ENCODE measurements around the gene ZNF541.

GRCh38 chr19:47560999-47561398 lies 11.9 kb downstream of the ZNF541 start:
- TF ChIP-seq, protein P1, sequence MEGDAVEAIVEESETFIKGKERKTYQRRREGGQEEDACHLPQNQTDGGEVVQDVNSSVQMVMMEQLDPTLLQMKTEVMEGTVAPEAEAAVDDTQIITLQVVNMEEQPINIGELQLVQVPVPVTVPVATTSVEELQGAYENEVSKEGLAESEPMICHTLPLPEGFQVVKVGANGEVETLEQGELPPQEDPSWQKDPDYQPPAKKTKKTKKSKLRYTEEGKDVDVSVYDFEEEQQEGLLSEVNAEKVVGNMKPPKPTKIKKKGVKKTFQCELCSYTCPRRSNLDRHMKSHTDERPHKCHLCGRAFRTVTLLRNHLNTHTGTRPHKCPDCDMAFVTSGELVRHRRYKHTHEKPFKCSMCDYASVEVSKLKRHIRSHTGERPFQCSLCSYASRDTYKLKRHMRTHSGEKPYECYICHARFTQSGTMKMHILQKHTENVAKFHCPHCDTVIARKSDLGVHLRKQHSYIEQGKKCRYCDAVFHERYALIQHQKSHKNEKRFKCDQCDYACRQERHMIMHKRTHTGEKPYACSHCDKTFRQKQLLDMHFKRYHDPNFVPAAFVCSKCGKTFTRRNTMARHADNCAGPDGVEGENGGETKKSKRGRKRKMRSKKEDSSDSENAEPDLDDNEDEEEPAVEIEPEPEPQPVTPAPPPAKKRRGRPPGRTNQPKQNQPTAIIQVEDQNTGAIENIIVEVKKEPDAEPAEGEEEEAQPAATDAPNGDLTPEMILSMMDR (IDR thresholded peaks at IDR 0.05), result no peak
- TF ChIP-seq PREB (CRISPR knock-in tag; IDR thresholded peaks at IDR 0.05; ENCODE audit: borderline replicate concordance), result no peak
- TF ChIP-seq, protein P2, sequence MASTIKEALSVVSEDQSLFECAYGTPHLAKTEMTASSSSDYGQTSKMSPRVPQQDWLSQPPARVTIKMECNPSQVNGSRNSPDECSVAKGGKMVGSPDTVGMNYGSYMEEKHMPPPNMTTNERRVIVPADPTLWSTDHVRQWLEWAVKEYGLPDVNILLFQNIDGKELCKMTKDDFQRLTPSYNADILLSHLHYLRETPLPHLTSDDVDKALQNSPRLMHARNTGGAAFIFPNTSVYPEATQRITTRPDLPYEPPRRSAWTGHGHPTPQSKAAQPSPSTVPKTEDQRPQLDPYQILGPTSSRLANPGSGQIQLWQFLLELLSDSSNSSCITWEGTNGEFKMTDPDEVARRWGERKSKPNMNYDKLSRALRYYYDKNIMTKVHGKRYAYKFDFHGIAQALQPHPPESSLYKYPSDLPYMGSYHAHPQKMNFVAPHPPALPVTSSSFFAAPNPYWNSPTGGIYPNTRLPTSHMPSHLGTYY (CRISPR knock-in tag; IDR thresholded peaks at IDR 0.05), result no peak
- no peak for TF ChIP-seq AFF4 (CRISPR knock-in tag; IDR thresholded peaks at IDR 0.05; ENCODE audit: borderline replicate concordance)
- no peak for TF ChIP-seq MLX (CRISPR knock-in tag; IDR thresholded peaks at IDR 0.05)
- TF ChIP-seq, protein P3, sequence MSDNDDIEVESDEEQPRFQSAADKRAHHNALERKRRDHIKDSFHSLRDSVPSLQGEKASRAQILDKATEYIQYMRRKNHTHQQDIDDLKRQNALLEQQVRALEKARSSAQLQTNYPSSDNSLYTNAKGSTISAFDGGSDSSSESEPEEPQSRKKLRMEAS (CRISPR knock-in tag; IDR thresholded peaks at IDR 0.05), result no peak
